Lung (tissue), 12 donors: Measurements from ENCODE around the gene ZNF280C. TPM values are rescaled to one million over a fixed set of nuclear protein-coding genes. Genes with fewer than 3 reads are reported as not detected.

ENCODE experiments used
- ATAC-seq: fragments of 200-7000 bp; cut with Tn5 transposase; one replicate; pipeline ENCODE4 v1.9.1; 2020; ENCODE audit warnings: moderate number of reproducible peaks; ENCODE audit not compliant: insufficient read depth, low FRiP score
- DNase-seq, 3 donors: peaks; one replicate each; pipeline ENCODE4 v3.0.0-alpha.2; 2013 to 2017
- H3K27ac ChIP-seq, 2 donors: one replicate each; pipeline ENCODE4 v1.5.1; 2013; ENCODE audit warnings: mild to moderate bottlenecking in 2 of 2, moderate library complexity in 2 of 2, control low read depth in 1 of 2, inconsistent platforms in 1 of 2, low read depth in 1 of 2, low read length in 1 of 2
- H3K27me3 ChIP-seq, 3 donors: one replicate each; pipeline ENCODE4 v1.5.1; 2013; ENCODE audit warnings: low read length in 2 of 3; ENCODE audit not compliant: control insufficient read depth in 3 of 3, insufficient read depth in 3 of 3
- H3K36me3 ChIP-seq, 4 donors: one replicate each; pipeline ENCODE4 v1.5.1; 2013; ENCODE audit warnings: low read length in 4 of 4, mild to moderate bottlenecking in 1 of 4, moderate library complexity in 1 of 4; ENCODE audit not compliant: control insufficient read depth in 4 of 4, insufficient read depth in 4 of 4
- H3K4me1 ChIP-seq, 5 donors: one replicate each; pipeline ENCODE4 v1.5.1; 2013; ENCODE audit warnings: low read length in 5 of 5, mild to moderate bottlenecking in 2 of 5, moderate library complexity in 1 of 5; ENCODE audit not compliant: control insufficient read depth in 5 of 5, insufficient read depth in 5 of 5
- H3K4me3 ChIP-seq: one replicate; pipeline ENCODE4 v1.5.1; 2013; ENCODE audit warnings: mild to moderate bottlenecking, control low read depth, moderate library complexity
- H3K9ac ChIP-seq, 2 donors: one replicate each; pipeline ENCODE4 v1.5.1; 2013; ENCODE audit warnings: low read length in 2 of 2, control low read depth in 1 of 2; ENCODE audit not compliant: insufficient read depth in 1 of 2
- H3K9me3 ChIP-seq, 4 donors: one replicate each; pipeline ENCODE4 v1.5.1; 2013; ENCODE audit warnings: low read length in 3 of 4, mild to moderate bottlenecking in 1 of 4, moderate library complexity in 1 of 4; ENCODE audit not compliant: control insufficient read depth in 4 of 4, insufficient read depth in 3 of 4
- CTCF ChIP-seq: IDR thresholded peaks from 2 replicates; pipeline ENCODE4 v1.5.1; 2012; ENCODE audit warnings: mild to moderate bottlenecking; ENCODE audit errors: control extremely low read depth, extremely low read depth
- WGBS, 2 donors: extraction: QIAGEN DNeasy Blood & Tissue Kit; methylation state at CpG; one replicate each; pipeline ENCODE4 v1.1.7; 2013; 5-methylcytosine and 5-hydroxymethylcytosine counted together
- polyA plus RNA-seq, 2 donors: library from polyadenylated mRNA; stranded (reverse); fragments of 200-250 nt; gene quantifications; one replicate each; pipeline ENCODE4 v1.2.1, GENCODE V29; 2013
- total RNA-seq, 2 donors: library from RNA; depleted of rRNA in 1 of 2; stranded (reverse); fragments of >200 nt in 1 of 2; gene quantifications; one replicate each; pipeline ENCODE4 v1.2.1, GENCODE V29; 2014 to 2021
- donor health status: control.
- donor health status: control.
- donor health status: Bipolar disorder and iron deficiency.
- donor health status: healthy.
- donor health status: DM: yes; HTN: yes; CAD: no.

Gene ZNF280C
- total and polyA plus RNA-seq, 4 donors = 1.2 to 7.3 (median 2.5) TPM

DNA sequence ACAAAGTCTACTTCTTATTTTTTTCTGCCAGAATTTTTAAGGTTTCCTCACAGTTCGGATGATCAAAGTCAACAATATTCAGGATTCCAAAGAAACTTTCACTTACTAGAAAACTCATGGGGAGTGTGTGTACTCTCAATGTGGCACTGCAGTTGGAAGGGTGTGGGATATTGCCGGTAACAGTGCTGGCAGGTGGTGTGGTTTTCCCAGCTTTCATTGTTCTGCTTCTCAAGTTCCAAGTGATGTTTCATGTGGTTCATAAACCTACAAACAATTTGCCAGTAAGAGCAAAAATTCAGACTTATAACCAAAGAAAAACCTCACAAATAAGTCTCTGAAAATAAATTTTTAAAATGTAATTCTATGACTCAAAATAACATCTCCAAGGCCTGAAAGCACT, 39.8 kb downstream of the ZNF280C start:
- no peaks in the 10 kb centered on the region for H3K4me1 ChIP-seq
- H3K27me3 ChIP-seq = peaks cover 0 to 6% (median 3%) of the 10 kb centered on the region in 3 donors
- no peak overlapping the region for H3K27ac ChIP-seq
- no peak overlapping the region for H3K4me3 ChIP-seq
- DNase-seq (no peak), ATAC-seq (no peak)
- no peaks in the 10 kb centered on the region for H3K9me3 ChIP-seq
- WGBS, 2 donors = 70 to 91% methylated on average over 2 of the region's 2 CpGs
- TF ChIP-seq CTCF = no peak
- H3K36me3 ChIP-seq = peaks cover 0 to 5% (median 0%) of the 10 kb centered on the region in 4 donors
- no peak overlapping the region for H3K9ac ChIP-seq

DNA sequence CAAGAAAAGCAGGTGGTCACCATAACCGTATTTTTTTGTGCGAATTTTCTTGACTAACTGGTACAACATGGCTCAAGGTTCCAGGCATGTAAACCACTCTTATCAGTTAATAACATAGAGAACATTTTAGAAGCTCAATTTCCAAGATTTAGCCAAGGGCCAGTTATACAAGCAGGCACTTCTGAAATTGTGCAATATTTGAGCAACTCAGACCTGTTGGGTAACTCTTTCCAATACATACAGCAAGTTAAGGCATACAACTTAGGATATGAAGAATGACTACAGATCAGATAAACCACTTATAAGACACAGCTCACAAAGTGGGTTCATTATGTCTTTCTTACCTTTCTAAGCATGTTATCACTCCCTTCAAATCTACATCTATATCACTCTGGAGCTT, 43.9 kb downstream of the ZNF280C start:
- peak; percentile 41 for ATAC-seq
- H3K9me3 ChIP-seq = no peaks in the 10 kb centered on the region
- H3K4me3 ChIP-seq = no peak overlapping the region
- H3K4me1 ChIP-seq = no peaks in the 10 kb centered on the region
- WGBS, 2 donors = 62 to 76% methylated on average over 2 of the region's 2 CpGs
- no peak overlapping the region for H3K27ac ChIP-seq
- peak in 1 of 3 donors; percentile 58 for DNase-seq
- H3K36me3 ChIP-seq = peaks cover 0 to 5% (median 0%) of the 10 kb centered on the region in 4 donors
- TF ChIP-seq CTCF = no peak
- peaks cover 0 to 6% (median 0%) of the 10 kb centered on the region in 3 donors for H3K27me3 ChIP-seq
- H3K9ac ChIP-seq = no peak overlapping the region

DNA sequence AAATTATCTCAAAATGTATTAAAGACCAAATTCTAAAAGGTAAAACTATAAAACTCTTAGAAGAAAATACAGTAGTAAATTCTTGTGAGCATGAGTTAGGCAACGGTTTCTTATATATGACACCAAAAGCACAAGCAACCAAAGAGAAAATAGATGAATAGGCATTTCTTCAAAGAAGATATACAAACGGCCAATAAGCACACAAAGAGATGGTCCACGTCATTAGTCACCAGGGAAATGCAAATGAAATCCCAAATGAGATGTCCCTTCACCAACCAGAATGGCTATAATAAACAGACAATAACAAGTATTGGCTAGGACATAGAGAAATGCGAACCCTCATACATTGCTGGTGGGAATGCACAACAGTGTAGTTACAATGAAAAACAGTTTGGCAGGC, 52.4 kb downstream of the ZNF280C start:
- Histone ChIP-seq H3K9ac (no peak overlapping the region), H3K27me3 (no peaks in the 10 kb centered on the region), H3K4me3 (no peak overlapping the region), H3K9me3 (no peaks in the 10 kb centered on the region), H3K4me1 (no peaks in the 10 kb centered on the region), H3K27ac (no peak overlapping the region), H3K36me3 (peaks cover 0 to 4% (median 2%) of the 10 kb centered on the region in 4 donors)
- DNase-seq (no peak), ATAC-seq (no peak)
- 75 to 89% methylated on average over 4 of the region's 4 CpGs for WGBS, 2 donors
- TF ChIP-seq CTCF = no peak

GRCh38 chrX:130213376-130213775, 55.3 kb downstream of the ZNF280C start:
- peaks cover 0 to 4% (median 3%) of the 10 kb centered on the region in 4 donors for H3K36me3 ChIP-seq
- no peak for TF ChIP-seq CTCF
- H3K27ac ChIP-seq = no peak overlapping the region
- 86 to 100% methylated on average over 2 of the region's 2 CpGs for WGBS, 2 donors
- no peaks in the 10 kb centered on the region for H3K9me3 ChIP-seq
- DNase-seq (no peak), ATAC-seq (no peak)
- no peak overlapping the region for H3K4me3 ChIP-seq
- H3K4me1 ChIP-seq = no peaks in the 10 kb centered on the region
- no peaks in the 10 kb centered on the region for H3K27me3 ChIP-seq
- H3K9ac ChIP-seq = no peak overlapping the region
